ENCODE measurements around the gene MAPK1IP1L.
"Not testable (repeated sequence)": the region's sequence is repeated elsewhere in the genome, so short reads cannot be mapped to it uniquely, and the experiment has no call there.

MAPK1IP1L gene

DNA sequence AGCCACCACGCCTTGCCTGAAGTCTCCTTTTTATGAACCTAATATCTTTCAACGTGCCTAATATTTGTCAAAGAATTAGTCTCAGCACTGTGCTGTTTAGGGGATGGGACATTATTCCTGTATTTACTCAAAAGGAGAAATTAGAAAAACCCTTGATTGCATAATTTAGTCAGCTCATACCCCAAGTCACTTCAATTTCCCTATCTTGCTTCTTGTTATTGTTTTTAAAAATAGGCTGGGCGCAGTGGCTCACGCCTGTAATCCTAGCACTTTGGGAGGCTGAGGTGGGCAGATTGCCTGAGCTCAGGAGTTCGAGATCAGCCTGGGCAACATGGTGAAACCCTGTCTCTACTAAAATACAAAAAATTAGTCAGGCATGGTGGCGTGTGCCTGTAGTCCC is 28.5 kb downstream of the MAPK1IP1L start:
- not testable (repeated sequence) for H3K4me3 ChIP-seq (ENCODE audit: low read length); H3K27me3 ChIP-seq (ENCODE audit: control insufficient read depth, insufficient read depth, low read length); H3K9me3 ChIP-seq (ENCODE audit: control insufficient read depth, low read depth, low read length); H3K36me3 ChIP-seq (ENCODE audit: control insufficient read depth, low read depth, low read length); H3K9ac ChIP-seq (ENCODE audit: low read length); H3K27ac ChIP-seq (ENCODE audit: low read length); H3K4me1 ChIP-seq (ENCODE audit: control insufficient read depth, low read depth, low read length)

DNA sequence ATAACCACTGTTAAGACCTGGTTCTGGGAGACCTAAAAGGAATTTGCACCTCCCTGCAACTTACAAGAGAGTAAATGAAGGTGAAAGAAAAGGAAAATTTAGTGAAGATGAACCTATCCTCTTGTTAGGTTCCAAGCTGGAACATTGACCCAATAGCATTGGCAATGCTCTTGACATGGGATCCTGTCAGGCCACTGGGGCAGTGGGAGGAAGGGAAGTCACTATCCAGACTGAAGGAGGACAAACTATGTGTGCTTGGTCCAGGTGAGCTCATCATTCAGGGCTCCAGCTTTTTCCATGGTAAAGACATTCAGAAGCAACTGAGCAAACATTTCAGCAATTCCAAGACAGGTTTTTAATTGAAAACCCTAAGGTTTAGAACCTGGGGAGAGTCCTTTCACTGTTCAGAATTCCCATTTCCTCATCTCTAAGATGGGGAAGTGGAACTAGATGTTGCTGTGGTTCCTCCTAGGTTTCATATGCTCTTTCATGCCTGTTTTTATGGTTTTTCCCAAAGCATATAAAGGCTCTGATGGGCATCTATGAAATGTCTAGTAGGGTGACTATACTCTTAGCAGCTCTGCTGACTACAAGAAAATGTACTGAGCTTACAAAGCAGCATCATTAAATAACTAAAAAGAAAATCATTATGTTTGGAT is 33.1 kb downstream of the MAPK1IP1L start:
- Histone ChIP-seq H3K27me3 (ENCODE audit: control insufficient read depth, insufficient read depth, low read length) (no peaks in the 10 kb centered on the region), H3K36me3 (ENCODE audit: control insufficient read depth, low read depth, low read length) (no peaks in the 10 kb centered on the region), H3K9me3 (ENCODE audit: control insufficient read depth, low read depth, low read length) (no peaks in the 10 kb centered on the region), H3K4me3 (ENCODE audit: low read length) (no peak overlapping the region), H3K27ac (ENCODE audit: low read length) (no peak overlapping the region), H3K4me1 (ENCODE audit: control insufficient read depth, low read depth, low read length) (no peaks in the 10 kb centered on the region), H3K9ac (ENCODE audit: low read length) (no peak overlapping the region)

DNA sequence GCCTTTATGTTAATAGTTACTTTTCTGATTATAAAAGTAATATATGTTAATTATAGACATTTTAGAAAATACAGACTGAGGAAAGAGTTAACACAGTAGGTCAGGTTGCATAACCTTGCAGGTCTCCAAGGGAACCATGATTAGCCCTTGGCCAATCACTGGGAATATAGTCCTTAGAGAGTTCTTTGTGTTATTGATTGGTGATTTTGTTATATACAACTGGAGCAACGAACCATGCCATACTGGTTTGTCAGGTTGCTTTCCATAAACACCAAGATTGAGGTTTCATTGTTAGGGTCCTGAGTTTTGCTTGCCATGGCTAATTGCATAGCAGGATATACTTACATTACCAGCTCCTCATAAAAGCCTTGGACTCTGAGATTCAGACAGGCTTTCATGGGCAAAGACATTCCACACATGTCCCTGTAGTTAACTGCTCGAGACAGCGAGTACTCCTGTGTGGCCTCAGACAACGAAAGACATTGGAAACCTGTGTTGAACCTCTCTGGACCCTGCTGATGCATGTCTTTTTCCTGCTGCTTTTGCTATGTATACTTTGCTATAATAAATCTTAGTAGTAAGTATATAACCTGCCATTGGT is 33.7 kb downstream of the MAPK1IP1L start:
- no peaks in the 10 kb centered on the region for H3K4me1 ChIP-seq (ENCODE audit: control insufficient read depth, low read depth, low read length)
- no peak overlapping the region for H3K27ac ChIP-seq (ENCODE audit: low read length)

DNA sequence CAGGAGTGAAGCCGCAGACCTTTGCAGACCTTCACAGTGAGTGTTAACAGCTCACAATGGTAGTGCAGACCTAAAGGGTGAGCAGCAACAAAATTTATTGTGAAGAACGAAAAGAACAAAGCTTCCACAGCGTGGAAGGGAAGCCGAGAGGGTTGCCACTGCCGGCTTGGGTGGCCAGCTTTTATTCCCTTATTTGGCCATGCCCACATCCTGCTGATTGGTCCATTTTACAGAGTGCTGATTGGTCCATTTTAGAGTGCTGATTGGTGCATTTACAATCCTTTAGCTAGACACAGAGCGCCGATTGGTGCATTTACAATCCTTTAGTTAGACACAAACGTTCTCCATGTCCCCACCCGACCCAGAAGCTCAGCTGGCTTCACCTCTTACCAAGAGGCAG is 35.5 kb downstream of the MAPK1IP1L start:
- Histone ChIP-seq H3K4me1 (ENCODE audit: control insufficient read depth, low read depth, low read length) (no peaks in the 10 kb centered on the region), H3K9me3 (ENCODE audit: control insufficient read depth, low read depth, low read length) (no peaks in the 10 kb centered on the region), H3K27me3 (ENCODE audit: control insufficient read depth, insufficient read depth, low read length) (no peaks in the 10 kb centered on the region), H3K27ac (ENCODE audit: low read length) (no peak overlapping the region), H3K4me3 (ENCODE audit: low read length) (no peak overlapping the region), H3K9ac (ENCODE audit: low read length) (no peak overlapping the region), H3K36me3 (ENCODE audit: control insufficient read depth, low read depth, low read length) (no peaks in the 10 kb centered on the region)

More for the DNA sequence above, 33.7 kb downstream of the MAPK1IP1L start:
- Histone ChIP-seq H3K9me3 (ENCODE audit: control insufficient read depth, low read depth, low read length) (no peaks in the 10 kb centered on the region), H3K4me3 (ENCODE audit: low read length) (no peak overlapping the region), H3K27me3 (ENCODE audit: control insufficient read depth, insufficient read depth, low read length) (no peaks in the 10 kb centered on the region), H3K36me3 (ENCODE audit: control insufficient read depth, low read depth, low read length) (no peaks in the 10 kb centered on the region), H3K9ac (ENCODE audit: low read length) (no peak overlapping the region)

DNA sequence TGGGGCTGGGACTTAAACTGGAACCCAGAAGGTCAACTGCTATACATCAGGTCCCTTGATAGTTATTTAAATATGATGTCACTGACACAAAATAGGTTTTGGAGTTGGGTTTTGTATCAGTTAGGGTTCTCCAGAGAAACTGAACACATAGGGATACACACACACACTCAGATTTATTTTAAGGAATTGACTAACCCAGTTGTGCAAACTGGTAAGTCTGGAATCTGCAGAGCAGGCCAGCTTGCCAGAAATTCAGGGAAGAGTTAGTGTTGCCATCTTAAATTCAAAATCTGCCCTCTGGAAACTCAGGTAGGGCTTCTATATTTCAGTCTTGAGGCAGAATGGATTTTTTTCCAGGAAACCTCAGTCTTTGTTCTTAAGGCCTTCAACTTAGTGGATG is 36.9 kb downstream of the MAPK1IP1L start:
- H3K9ac ChIP-seq (ENCODE audit: low read length), result no peak overlapping the region
- H3K27ac ChIP-seq (ENCODE audit: low read length), result no peak overlapping the region
- no peak overlapping the region for H3K4me3 ChIP-seq (ENCODE audit: low read length)
- H3K9me3 ChIP-seq (ENCODE audit: control insufficient read depth, low read depth, low read length), result no peaks in the 10 kb centered on the region
- no peaks in the 10 kb centered on the region for H3K36me3 ChIP-seq (ENCODE audit: control insufficient read depth, low read depth, low read length)
- no peaks in the 10 kb centered on the region for H3K27me3 ChIP-seq (ENCODE audit: control insufficient read depth, insufficient read depth, low read length)
- no peaks in the 10 kb centered on the region for H3K4me1 ChIP-seq (ENCODE audit: control insufficient read depth, low read depth, low read length)

DNA sequence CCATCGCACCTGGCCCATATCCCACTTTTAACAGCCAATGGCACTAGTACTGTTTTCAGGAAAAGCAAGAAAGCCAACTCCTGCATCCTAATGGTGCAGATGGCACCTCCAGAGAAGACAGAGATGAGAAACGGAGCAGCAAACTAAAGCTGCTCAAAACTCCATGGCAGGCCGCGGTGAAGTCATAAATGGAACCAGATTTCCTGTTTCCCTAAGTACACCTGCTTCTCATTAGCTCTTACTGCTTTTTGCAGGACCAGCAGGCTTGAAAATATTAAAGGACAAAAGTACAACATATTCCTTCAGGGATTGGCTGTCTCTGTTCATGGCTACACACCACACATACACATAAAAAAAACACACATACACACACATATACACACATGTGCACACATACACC is 40.9 kb downstream of the MAPK1IP1L start:
- Histone ChIP-seq H3K27ac (ENCODE audit: low read length) (no peak overlapping the region), H3K4me1 (ENCODE audit: control insufficient read depth, low read depth, low read length) (no peaks in the 10 kb centered on the region), H3K27me3 (ENCODE audit: control insufficient read depth, insufficient read depth, low read length) (no peaks in the 10 kb centered on the region), H3K9ac (ENCODE audit: low read length) (no peak overlapping the region), H3K4me3 (ENCODE audit: low read length) (no peak overlapping the region), H3K9me3 (ENCODE audit: control insufficient read depth, low read depth, low read length) (no peaks in the 10 kb centered on the region), H3K36me3 (ENCODE audit: control insufficient read depth, low read depth, low read length) (no peaks in the 10 kb centered on the region)

DNA sequence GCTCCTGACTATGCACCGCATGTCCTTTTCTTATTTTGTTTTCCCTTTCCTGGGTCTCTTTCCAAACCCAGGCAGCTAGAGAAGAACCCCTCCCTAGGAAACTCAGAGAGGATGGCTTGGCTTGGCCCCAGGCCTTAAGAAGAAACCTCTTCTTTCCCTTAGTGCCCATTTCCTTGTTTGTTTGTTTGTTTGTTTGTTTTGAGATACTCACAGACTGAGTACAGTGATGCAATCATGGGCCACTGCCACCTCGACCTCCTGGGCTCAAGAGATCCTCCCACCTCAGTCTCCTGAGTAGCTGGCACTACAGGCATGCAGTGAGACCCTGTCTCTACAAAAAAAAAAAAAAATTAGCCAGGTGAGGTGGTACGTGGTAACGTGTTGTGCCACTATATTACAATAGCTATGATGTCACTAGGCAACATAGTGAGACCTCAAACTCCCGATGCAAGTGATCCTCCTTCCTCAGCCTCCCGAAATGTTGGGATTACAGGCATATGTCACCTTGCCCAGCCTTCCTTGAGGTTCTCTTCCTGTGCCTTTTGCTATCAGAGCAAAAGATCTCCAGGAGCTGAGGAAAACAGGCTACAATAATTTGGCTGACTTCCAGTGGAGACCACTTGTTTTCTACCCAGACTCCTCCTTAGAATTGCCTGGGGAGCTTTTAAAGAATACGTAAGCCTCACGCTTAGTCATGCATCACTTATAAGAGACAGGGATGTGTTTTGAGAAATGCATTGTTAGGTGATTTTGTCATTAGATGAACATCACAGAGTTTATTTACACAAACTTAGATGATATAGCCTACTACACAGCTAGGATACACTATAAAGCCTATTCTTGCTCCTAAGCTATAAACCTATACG is 43.1 kb downstream of the MAPK1IP1L start:
- Histone ChIP-seq H3K4me3 (ENCODE audit: low read length) (no peak overlapping the region), H3K27me3 (ENCODE audit: control insufficient read depth, insufficient read depth, low read length) (no peaks in the 10 kb centered on the region), H3K9me3 (ENCODE audit: control insufficient read depth, low read depth, low read length) (no peaks in the 10 kb centered on the region), H3K9ac (ENCODE audit: low read length) (no peak overlapping the region), H3K4me1 (ENCODE audit: control insufficient read depth, low read depth, low read length) (no peaks in the 10 kb centered on the region), H3K36me3 (ENCODE audit: control insufficient read depth, low read depth, low read length) (no peaks in the 10 kb centered on the region), H3K27ac (ENCODE audit: low read length) (no peak overlapping the region)

DNA sequence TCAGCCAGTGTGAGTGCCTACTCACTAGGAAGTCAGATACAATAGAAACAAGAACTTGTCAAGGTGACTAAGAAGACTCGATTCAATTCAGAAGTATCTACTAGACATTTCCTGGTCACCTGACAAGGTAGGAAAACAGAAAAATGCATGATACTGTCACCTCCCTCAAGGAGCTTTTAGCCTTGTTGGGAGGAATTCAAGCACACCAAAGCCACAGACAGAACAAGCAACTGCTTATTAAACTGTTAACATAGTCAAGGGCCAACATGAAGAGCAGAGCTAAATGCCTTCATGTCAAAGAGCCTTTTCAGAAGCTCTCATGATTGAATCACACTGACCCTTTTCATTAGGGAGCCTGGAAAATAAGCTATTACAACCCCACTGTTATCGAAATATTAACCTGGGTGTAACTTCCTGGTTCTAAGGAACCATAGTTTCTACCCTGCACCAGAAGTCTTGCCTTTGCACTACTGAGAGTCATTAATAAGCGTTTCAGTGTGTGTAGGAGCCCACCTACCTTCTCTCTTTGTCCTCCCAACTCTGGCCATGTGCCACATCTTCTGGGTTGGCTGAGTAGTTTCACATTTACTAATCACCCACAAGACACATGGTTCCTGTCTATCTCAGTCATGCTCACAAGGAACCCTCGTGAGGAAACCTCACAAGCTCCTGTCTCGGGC is 46.6 kb downstream of the MAPK1IP1L start:
- Histone ChIP-seq H3K27ac (ENCODE audit: low read length) (no peak overlapping the region), H3K4me3 (ENCODE audit: low read length) (no peak overlapping the region), H3K9me3 (ENCODE audit: control insufficient read depth, low read depth, low read length) (no peaks in the 10 kb centered on the region), H3K4me1 (ENCODE audit: control insufficient read depth, low read depth, low read length) (peaks cover 9% of the 10 kb centered on the region), H3K27me3 (ENCODE audit: control insufficient read depth, insufficient read depth, low read length) (no peaks in the 10 kb centered on the region), H3K36me3 (ENCODE audit: control insufficient read depth, low read depth, low read length) (no peaks in the 10 kb centered on the region), H3K9ac (ENCODE audit: low read length) (no peak overlapping the region)

DNA sequence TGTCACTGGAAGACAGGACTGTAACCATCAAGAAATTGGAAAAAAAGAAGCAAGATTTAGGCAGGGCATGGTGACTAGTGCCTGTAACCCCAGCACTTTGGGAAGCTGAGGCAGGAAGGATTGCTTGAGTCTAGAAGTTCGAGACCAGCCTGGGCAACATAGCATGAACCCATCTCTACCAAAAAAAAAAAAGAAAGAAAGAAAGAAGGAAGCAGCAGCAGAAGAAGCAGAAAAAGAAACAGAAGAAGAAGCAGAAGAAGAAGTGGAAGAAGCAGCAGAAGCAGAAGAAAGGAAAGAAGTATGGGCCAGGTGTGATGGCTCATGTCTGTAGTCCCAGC is 47.1 kb downstream of the MAPK1IP1L start:
- Histone ChIP-seq H3K27ac (ENCODE audit: low read length) (no peak overlapping the region), H3K9me3 (ENCODE audit: control insufficient read depth, low read depth, low read length) (no peaks in the 10 kb centered on the region), H3K9ac (ENCODE audit: low read length) (no peak overlapping the region), H3K4me3 (ENCODE audit: low read length) (no peak overlapping the region), H3K4me1 (ENCODE audit: control insufficient read depth, low read depth, low read length) (peaks cover 14% of the 10 kb centered on the region), H3K36me3 (ENCODE audit: control insufficient read depth, low read depth, low read length) (no peaks in the 10 kb centered on the region), H3K27me3 (ENCODE audit: control insufficient read depth, insufficient read depth, low read length) (no peaks in the 10 kb centered on the region)

DNA sequence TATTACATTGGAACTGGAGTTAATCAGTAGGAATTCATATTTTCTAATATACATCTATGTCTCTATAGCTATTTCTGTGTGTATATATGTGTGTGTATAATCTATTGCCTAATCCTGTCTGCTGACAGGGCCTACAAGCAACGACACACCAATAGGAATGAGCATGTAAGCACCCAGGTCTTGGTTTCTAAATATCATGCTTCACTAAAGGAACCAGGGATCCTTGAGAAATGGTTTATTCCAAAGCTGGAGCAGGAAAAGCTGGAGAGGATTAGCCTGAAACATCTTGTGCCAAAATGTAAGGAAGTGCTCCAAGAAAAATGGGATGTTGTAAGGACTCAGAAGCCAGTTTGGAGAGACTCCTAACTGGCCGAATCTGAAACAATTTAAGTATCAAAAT is 48.3 kb downstream of the MAPK1IP1L start:
- no peak overlapping the region for H3K27ac ChIP-seq (ENCODE audit: low read length)
- no peaks in the 10 kb centered on the region for H3K9me3 ChIP-seq (ENCODE audit: control insufficient read depth, low read depth, low read length)
- H3K27me3 ChIP-seq (ENCODE audit: control insufficient read depth, insufficient read depth, low read length), result no peaks in the 10 kb centered on the region
- H3K4me3 ChIP-seq (ENCODE audit: low read length), result no peak overlapping the region
- H3K4me1 ChIP-seq (ENCODE audit: control insufficient read depth, low read depth, low read length), result peaks cover 19% of the 10 kb centered on the region
- no peak overlapping the region for H3K9ac ChIP-seq (ENCODE audit: low read length)
- no peaks in the 10 kb centered on the region for H3K36me3 ChIP-seq (ENCODE audit: control insufficient read depth, low read depth, low read length)

DNA sequence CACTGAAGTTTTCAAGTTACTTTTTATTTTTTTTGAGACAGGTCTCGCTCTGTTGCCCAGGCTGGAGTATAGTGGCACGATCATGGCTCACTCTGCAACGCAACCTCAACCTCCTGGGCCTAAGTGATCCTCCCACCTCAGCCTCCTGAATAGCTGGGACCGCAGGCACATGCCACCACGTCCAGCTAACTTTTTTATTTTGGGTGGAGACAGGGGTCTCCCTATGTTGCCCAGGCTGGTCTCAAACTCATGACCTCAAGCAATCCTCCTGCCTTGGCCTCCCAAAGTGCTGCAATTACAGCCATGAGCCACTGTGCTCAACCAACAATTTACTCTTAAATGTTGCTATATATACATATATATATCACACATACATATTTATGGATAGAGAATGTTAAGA is 50.3 kb downstream of the MAPK1IP1L start:
- Histone ChIP-seq H3K4me3 (ENCODE audit: low read length) (no peak overlapping the region), H3K9ac (ENCODE audit: low read length) (no peak overlapping the region), H3K36me3 (ENCODE audit: control insufficient read depth, low read depth, low read length) (no peaks in the 10 kb centered on the region), H3K27me3 (ENCODE audit: control insufficient read depth, insufficient read depth, low read length) (no peaks in the 10 kb centered on the region), H3K9me3 (ENCODE audit: control insufficient read depth, low read depth, low read length) (no peaks in the 10 kb centered on the region), H3K27ac (ENCODE audit: low read length) (no peak overlapping the region), H3K4me1 (ENCODE audit: control insufficient read depth, low read depth, low read length) (peaks cover 19% of the 10 kb centered on the region)

Data from iPS-18a (cell line).